SU-DHL-6 (cell line): ENCODE data around the gene CDC27.

Experiments used
- CTCF ChIP-seq: fragments of 200-600 bp; sonication (generic); IDR thresholded peaks from one replicate; pipeline ENCODE4 v1.5.1; 2017; ENCODE audit warnings: antibody characterized with exemption, mild to moderate bottlenecking, low read length, moderate library complexity; ENCODE audit not compliant: insufficient read depth, poor library complexity, severe bottlenecking
- EZH2phosphoT487 ChIP-seq: fragments of 200-600 bp; sonication (generic), shearing (Covaris generic); conservative IDR thresholded peaks from 2 replicates; pipeline ENCODE4 v1.6.1; 2018; ENCODE audit warnings: mild to moderate bottlenecking, antibody characterized with exemption, low read length, moderate library complexity, mixed read lengths

GRCh38 chr17:47229535-47230443 lies 40.7 kb upstream of the CDC27 start:
- TF ChIP-seq CTCF, result peak; percentile 83
- TF ChIP-seq EZH2phosphoT487, result no peak
